GM15510 (cell line): ENCODE results near the gene SLC1A3.

ENCODE experiments used
- POLR2A ChIP-seq: IDR thresholded peaks from 3 replicates; pipeline ENCODE4 v1.6.1; 2011; ENCODE audit warnings: borderline replicate concordance; ENCODE audit not compliant: insufficient read length; ENCODE audit errors: extremely low read depth

SLC1A3 gene

DNA sequence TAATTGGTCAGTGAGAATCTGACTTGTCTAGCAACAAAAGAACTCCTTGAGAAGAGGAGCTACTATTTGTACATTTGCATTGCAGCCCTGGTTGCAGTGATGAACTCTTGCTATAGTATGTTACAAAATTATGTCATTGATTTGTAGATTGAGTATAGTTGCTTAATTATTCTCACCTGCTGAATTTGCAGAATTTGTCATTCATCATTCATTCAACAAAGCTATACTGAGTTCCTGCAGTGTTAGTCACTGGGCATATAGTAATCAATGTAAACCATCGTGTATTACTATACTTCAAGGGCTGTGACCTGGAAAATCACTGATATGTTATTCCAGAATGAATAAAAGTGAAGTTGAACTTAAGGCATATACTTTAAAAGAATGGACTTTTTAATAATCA, 50.1 kb downstream of the SLC1A3 start:
- TF ChIP-seq POLR2A = no peak

DNA sequence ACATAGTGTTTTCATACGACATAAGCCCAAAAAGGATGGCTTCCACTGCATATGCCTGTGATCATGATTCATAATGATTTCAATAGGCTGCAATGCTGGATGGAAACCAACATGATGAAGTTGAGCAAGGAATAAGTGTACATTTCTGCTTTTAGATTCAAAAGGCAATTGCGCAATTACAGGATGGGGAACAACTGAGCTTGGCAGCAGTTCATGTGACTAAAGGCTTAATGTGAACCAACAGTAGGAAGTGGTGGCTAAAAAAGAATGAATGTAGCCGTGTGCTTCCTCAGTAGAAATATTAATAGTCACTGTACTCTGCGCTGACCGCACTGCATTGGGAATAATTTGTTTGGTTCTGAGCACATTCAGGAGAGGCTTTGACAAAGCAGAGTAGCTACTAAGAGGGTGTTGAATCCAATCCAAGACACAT, 51.2 kb downstream of the SLC1A3 start:
- TF ChIP-seq POLR2A = no peak

DNA sequence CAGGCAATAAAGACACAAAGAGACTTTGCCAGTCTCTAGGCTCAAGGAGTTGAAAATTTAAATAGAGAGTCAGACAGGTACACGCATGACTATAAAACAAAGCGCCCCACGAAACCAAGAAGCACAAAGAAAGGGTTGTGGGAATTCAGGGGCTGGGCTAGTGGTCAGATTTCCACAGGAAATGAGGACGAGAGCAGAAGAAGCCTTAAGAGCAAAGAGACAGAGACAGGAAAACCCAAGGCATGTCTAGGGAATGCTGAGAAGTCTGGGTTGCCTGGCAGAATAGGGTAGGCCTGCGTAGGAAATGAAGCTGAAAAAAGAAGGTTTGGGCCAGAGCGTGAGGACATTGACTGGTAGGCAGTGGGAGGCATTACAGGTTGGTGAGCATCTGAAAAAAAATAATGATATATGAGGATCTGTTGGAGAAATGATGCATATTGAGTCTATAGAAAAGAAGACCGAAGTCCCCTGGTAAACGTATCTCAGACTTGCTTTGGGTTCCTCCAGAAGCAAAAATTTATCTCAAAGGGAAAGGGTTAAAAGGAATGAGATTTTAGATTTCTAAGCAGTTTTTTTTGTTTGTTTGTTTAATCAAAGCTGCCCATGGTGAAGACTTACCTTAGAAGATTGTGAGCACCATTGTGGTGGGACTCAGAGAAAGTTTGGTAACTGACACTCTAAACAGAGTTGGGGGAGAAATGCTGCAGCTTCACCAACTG, 51.8 kb downstream of the SLC1A3 start:
- TF ChIP-seq POLR2A = no peak

- TF ChIP-seq POLR2A = no peak
Observed at GRCh38 chr5:36659411-36659810, 53.0 kb downstream of the SLC1A3 start.

DNA sequence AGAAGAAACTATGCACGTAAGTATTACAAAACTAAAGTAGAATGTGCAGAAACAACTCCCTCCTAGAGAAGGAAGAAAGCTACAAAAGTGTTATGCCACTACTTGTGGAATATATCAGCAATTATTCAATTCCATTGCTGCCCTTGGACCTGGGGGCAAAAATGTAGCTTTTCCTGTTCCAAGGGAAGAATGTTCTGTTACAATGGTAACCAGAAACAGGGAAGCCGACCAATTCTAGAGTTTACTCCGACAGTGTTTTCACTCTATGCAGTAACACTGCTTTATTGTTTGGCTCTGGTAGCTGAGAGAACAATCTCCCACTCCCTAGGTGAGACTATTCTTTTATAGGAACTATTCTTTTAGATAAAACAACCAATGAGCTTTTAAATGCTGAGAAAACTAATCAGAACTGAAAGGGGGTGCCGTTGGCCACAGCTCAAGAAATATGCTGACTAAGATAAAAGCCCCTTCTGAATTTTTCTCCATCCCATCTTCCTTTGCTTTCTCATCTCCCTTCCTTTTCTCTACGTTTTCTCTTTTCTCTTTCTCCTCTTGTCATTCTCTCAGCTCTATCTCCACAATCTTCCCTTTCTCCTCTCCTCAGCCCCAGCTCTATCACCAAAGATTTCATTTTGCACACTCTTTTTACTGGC, 54.1 kb downstream of the SLC1A3 start:
- TF ChIP-seq POLR2A = no peak

- no peak for TF ChIP-seq POLR2A
Observed at GRCh38 chr5:36661456-36662220, 55.2 kb downstream of the SLC1A3 start.

- no peak for TF ChIP-seq POLR2A
Observed at GRCh38 chr5:36662291-36662851, 56.0 kb downstream of the SLC1A3 start.

- no peak for TF ChIP-seq POLR2A
Observed at GRCh38 chr5:36664766-36665165, 58.4 kb downstream of the SLC1A3 start.

DNA sequence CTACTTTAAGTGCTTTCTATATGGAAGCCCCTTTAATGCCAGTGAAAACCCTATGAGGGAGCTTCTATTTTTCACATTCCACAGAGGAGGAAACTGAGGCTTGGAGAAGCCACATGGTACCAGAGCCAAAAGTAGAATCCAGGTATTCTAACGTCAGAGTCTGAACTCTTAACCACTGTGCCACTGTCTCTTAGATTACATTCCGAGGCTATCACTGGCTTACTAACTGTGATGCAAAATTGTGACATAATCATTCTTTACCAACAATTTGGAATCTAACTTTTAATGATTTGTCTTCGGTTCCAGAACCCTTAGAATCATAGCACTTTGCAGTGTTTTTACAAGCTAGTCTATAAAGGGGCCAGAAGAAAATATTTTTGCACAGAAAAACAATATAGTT, 59.2 kb downstream of the SLC1A3 start:
- no peak for TF ChIP-seq POLR2A

DNA sequence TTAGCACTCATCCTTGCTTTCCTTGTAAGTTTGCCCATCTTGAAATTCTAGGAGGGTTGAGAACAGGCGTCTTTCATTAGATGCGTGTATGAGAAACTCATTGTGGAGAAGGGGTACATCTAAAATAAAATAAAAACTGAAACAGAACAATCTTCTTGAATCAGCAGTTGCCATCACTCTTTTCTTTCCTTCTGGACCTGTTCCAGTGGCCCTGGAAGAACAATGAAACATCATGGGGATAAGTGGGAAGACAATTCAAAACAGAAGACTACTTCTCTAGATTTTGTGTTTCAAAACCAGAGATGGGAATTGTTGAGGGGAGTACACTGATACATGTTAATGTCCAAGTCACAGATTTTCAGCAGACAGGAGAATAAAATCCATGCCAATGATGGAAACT, 59.9 kb downstream of the SLC1A3 start:
- no peak for TF ChIP-seq POLR2A

- TF ChIP-seq POLR2A = no peak
Observed at GRCh38 chr5:36666986-36667385, 60.6 kb downstream of the SLC1A3 start.

- no peak for TF ChIP-seq POLR2A
Observed at GRCh38 chr5:36667824-36668223, 61.4 kb downstream of the SLC1A3 start.

DNA sequence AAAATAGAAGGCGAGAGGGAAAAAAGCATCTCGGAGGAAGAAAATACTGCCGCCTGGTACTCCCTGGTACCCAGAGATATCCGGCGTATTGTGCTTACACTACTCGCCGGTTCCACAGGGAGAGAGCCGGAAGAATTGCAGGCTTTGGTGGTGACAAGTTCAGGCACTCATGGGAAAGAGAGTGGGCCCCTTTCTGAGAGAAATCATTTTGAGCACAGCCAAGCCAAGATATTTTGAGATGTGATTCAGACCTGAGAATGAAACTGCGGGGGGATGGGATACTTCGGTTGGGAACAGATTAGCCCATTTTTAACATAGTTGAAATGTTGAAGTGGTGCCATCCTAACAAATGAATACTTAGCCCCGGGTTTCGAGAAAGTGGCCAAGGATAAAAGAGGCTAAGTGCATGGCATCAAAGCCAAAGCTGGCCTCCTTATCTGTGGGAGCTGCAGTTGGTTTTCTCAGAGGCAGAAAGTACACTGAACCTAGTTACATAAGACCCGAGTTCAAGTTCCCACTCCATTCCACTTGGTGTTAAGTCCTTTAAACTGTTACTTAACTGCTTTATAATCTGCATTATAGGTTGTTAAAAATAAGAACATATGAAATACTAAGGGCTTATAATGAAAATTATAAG, 62.7 kb downstream of the SLC1A3 start:
- no peak for TF ChIP-seq POLR2A

DNA sequence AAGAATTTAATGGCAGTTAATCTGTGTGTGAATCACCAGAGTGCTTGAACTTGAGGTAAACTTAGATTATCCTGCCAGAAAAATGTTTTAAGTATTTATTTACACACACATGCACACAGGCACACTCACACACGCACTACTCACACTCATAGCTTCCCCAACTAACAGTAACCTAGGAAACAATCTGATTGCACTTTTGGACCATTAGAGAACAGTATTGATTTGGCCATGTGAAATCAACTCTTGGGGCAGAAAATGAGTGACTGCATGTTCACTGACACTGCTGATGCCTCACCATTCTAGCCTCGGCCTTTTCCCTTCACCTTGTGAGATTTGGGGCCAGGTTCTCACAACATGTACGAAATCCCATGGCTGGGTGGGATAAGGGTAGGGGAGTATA, 64.1 kb downstream of the SLC1A3 start:
- TF ChIP-seq POLR2A = no peak

- TF ChIP-seq POLR2A = no peak
Observed at GRCh38 chr5:36675282-36675681, 68.9 kb downstream of the SLC1A3 start.
